ENCODE measurements around the gene OSBPL8. TPM values are rescaled to one million over a fixed set of nuclear protein-coding genes. Genes with fewer than 3 reads are reported as not detected.

OSBPL8 gene
- total and polyA plus RNA-seq, 8 donors = 7.7 to 147 (median 29.4) TPM

DNA sequence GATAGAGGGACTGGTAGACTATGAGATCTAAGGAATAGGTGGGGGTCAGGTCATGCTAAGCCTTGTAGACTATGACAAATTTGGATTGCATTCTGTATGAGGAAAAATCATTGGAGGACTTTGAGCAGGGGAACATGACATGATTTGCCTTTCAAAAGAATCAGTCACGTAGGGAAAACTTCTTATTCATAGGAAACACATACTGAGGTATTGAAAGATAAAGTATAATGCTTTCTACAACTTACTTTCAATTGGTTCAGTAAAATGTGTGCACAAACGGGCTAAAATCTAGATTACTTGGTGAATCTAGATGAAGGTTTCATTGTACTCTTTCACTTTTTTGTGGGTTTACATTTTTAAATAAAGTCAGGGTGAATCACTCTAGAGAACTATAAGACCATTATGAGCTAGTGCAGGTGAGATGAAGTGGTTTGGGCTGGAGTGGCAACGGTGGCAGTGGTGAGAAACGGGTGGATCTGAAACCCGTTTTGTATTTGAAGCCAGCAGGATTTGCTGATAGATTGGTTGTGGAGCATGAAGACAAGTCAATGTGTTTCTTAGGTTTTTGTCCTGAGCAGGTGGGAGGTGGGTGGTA, 218.0 kb downstream of the OSBPL8 start:
- TF ChIP-seq POLR2A (IDR thresholded peaks at IDR 0.05) (no peak), POLR2AphosphoS5 (IDR thresholded peaks at IDR 0.05) (no peak), EP300 (IDR thresholded peaks at IDR 0.05) (no peak)
- TF ChIP-seq, protein P1, sequence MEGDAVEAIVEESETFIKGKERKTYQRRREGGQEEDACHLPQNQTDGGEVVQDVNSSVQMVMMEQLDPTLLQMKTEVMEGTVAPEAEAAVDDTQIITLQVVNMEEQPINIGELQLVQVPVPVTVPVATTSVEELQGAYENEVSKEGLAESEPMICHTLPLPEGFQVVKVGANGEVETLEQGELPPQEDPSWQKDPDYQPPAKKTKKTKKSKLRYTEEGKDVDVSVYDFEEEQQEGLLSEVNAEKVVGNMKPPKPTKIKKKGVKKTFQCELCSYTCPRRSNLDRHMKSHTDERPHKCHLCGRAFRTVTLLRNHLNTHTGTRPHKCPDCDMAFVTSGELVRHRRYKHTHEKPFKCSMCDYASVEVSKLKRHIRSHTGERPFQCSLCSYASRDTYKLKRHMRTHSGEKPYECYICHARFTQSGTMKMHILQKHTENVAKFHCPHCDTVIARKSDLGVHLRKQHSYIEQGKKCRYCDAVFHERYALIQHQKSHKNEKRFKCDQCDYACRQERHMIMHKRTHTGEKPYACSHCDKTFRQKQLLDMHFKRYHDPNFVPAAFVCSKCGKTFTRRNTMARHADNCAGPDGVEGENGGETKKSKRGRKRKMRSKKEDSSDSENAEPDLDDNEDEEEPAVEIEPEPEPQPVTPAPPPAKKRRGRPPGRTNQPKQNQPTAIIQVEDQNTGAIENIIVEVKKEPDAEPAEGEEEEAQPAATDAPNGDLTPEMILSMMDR (IDR thresholded peaks at IDR 0.05) = no peak
- no peaks in the 10 kb centered on the region for H3K27me3 ChIP-seq
- WGBS, 5 donors = 69 to 77% (median 76%) methylated on average over 5 of the region's 5 CpGs
- no peak for DNase-seq
- H3K4me1 ChIP-seq = peaks cover 0 to 17% (median 2%) of the 10 kb centered on the region in 4 donors
- intact Hi-C loops (cut with DNase I; ENCODE audit: low total_unique reads) = no loop called here
- no peaks in the 10 kb centered on the region for H3K36me3 ChIP-seq
- H3K9me3 ChIP-seq = no peaks in the 10 kb centered on the region
- no peak overlapping the region for H3K27ac ChIP-seq
- no peak overlapping the region for H3K4me3 ChIP-seq

GRCh38 chr12:76340680-76341435, 218.7 kb downstream of the OSBPL8 start:
- Histone ChIP-seq H3K27me3 (no peaks in the 10 kb centered on the region), H3K4me3 (no peak overlapping the region), H3K4me1 (peaks cover 0 to 10% (median 0%) of the 10 kb centered on the region in 4 donors), H3K27ac (no peak overlapping the region), H3K36me3 (no peaks in the 10 kb centered on the region), H3K9me3 (no peaks in the 10 kb centered on the region)
- DNase-seq = no peak
- intact Hi-C loops (cut with DNase I; ENCODE audit: low total_unique reads) = no loop called here
- WGBS, 5 donors = 80 to 83% (median 80%) methylated on average over 9 of the region's 9 CpGs
- TF ChIP-seq POLR2A (IDR thresholded peaks at IDR 0.05) (no peak), EP300 (IDR thresholded peaks at IDR 0.05) (no peak), POLR2AphosphoS5 (IDR thresholded peaks at IDR 0.05) (no peak)
- TF ChIP-seq, protein P1 (IDR thresholded peaks at IDR 0.05) = no peak

DNA sequence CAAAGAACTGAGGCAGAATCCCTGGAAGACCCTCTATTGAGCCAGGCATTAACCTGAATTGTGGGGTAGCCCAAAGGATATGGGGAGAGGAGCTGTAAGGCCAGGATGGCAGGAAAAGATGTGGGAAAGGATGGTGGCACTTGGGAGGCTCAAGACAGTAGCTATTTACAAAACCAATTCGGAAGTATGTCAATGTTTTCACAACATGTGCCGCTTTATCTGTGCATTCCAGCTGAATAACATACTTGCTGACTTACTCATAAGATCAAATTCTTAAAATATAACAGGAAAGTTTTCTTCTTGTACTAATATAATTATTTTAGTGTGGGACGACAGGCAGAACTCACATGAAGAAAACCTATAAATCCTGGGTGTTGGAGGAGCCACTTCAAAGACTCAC, 222.0 kb downstream of the OSBPL8 start:
- no peak for DNase-seq
- no peaks in the 10 kb centered on the region for H3K36me3 ChIP-seq
- no peaks in the 10 kb centered on the region for H3K4me1 ChIP-seq
- WGBS, 5 donors = 79 to 93% (median 88%) methylated on average over 3 of the region's 3 CpGs
- intact Hi-C loops (cut with DNase I; ENCODE audit: low total_unique reads) = no loop called here
- TF ChIP-seq POLR2AphosphoS5 (IDR thresholded peaks at IDR 0.05) (no peak), POLR2A (IDR thresholded peaks at IDR 0.05) (no peak), EP300 (IDR thresholded peaks at IDR 0.05) (no peak)
- TF ChIP-seq, protein P1 (IDR thresholded peaks at IDR 0.05) = no peak
- H3K27me3 ChIP-seq = no peaks in the 10 kb centered on the region
- no peak overlapping the region for H3K27ac ChIP-seq
- H3K9me3 ChIP-seq = no peaks in the 10 kb centered on the region
- H3K4me3 ChIP-seq = no peak overlapping the region

GRCh38 chr12:76332606-76333005, 227.0 kb downstream of the OSBPL8 start:
- Histone ChIP-seq H3K4me3 (no peak overlapping the region), H3K27me3 (no peaks in the 10 kb centered on the region), H3K27ac (no peak overlapping the region), H3K36me3 (no peaks in the 10 kb centered on the region), H3K9me3 (peaks cover 0 to 14% (median 4%) of the 10 kb centered on the region in 4 donors), H3K4me1 (no peaks in the 10 kb centered on the region)
- TF ChIP-seq, protein P1 (IDR thresholded peaks at IDR 0.05) = no peak
- TF ChIP-seq POLR2A (IDR thresholded peaks at IDR 0.05) = no peak
- no peak for TF ChIP-seq EP300 (IDR thresholded peaks at IDR 0.05)
- TF ChIP-seq POLR2AphosphoS5 (IDR thresholded peaks at IDR 0.05) = no peak
- intact Hi-C loops (cut with DNase I; ENCODE audit: low total_unique reads) = no loop called here
- DNase-seq = no peak
- 29 to 46% (median 39%) methylated on average over 1 of the region's 1 CpG for WGBS, 5 donors

Measured in stomach (tissue), 9 donors.